Stimulated activated naive CD8-positive, alpha-beta T cell treated with anti-CD3 and anti-CD28 coated beads, Interleukin-15, amount 100 ng/mL, for 72 hours (primary cell): ENCODE data around the gene HCST.

ENCODE experiments used
- ATAC-seq: fragments of 150-1000 bp; cut with Tn5 transposase; 2 replicates; pipeline ENCODE4 v1.10.0; 2021; ENCODE audit warnings: mild to moderate bottlenecking, moderate library complexity
- DNase-seq, 2 donors: peaks; one replicate each; pipeline ENCODE4 v3.0.0; 2021 to 2022
- H3K27ac Mint-ChIP-seq, 2 donors: one replicate each; pipeline ENCODE4 v1.8.0; 2022; ENCODE audit warnings: mild to moderate bottlenecking in 2 of 2, mixed read lengths in 2 of 2, moderate library complexity in 2 of 2
- H3K27me3 Mint-ChIP-seq: one replicate; pipeline ENCODE4 v1.8.0; 2022; ENCODE audit warnings: mixed read lengths
- H3K4me1 Mint-ChIP-seq: one replicate; pipeline ENCODE4 v1.8.0; 2022; ENCODE audit warnings: mild to moderate bottlenecking, mixed read lengths
- H3K4me3 Mint-ChIP-seq, 2 donors: one replicate each; pipeline ENCODE4 v1.8.0; 2022; ENCODE audit warnings: mild to moderate bottlenecking in 2 of 2, mixed read lengths in 2 of 2, moderate library complexity in 1 of 2
- H3K9me3 Mint-ChIP-seq, 2 donors: one replicate each; pipeline ENCODE4 v1.8.0; 2022; ENCODE audit warnings: mixed read lengths in 2 of 2

The HCST gene

DNA sequence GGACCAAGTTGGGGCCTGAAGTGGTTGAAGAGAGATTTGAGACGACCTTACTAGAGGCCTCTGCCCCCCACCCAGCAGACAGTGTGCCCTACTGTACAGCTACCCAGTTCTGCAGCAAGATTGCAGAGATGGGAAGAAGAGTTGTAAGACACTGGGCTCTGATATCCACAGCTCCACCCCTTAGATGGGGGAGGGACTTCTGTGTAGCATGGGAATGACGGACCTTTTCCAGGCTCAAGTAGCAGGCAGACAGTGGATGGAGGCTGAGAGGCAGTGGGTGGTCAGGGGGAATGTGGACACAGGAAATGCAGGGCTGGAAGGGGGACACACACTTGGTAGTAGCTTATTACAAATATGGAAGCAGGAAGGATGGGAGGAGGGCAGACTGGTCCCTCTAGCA, 46.8 kb downstream of the HCST start:
- Mint-ChIP-seq H3K9me3 (no peaks in the 10 kb centered on the region), H3K27me3 (no peaks in the 10 kb centered on the region), H3K27ac (no peak overlapping the region), H3K4me1 (peaks cover 48% of the 10 kb centered on the region), H3K4me3 (no peak overlapping the region)
- DNase-seq (no peak), ATAC-seq (no peak)
